Measurements from ENCODE around the gene GTF2H3.

The GTF2H3 gene

DNA sequence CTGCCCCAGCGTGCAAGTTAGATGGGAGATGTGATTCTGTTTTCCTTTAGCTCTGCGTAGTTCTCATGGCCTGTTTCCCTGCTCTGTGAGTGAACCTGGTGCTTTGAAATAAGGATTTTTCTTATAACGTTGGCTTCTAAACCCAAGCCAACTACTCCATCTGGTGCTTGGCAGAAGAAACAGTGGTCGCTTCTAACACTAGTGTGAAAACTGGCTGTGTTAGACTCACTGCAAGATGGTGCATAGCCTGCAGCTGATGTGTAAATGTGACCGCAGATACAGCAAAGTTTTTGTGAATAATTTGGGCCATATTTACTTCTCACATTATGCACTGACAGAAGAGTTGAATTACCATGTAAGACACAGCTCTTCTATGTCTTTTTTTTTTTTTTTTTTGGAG is 12.2 kb downstream of the GTF2H3 start:
- DNase-seq (no peak), ATAC-seq (no peak)

DNA sequence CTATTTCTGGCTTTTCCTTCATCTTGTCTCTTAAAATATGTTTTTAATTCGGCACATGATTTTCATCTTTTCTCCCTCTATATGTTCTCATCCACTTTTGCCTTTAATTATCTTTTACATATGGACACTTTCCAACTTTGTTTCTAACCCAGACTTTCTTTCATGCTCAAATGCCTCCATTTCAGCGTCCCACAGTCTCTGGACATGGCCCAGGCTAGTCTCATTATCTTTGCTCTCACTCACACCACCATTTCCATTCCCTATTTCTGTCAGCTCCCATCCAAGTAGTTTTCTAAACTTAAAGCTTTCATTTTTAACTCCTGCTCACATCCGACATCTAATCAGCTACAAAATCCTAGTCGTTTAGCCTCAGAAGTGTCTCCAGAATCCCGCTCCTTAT is 14.8 kb downstream of the GTF2H3 start:
- no peak for ATAC-seq
- DNase-seq = no peak

DNA sequence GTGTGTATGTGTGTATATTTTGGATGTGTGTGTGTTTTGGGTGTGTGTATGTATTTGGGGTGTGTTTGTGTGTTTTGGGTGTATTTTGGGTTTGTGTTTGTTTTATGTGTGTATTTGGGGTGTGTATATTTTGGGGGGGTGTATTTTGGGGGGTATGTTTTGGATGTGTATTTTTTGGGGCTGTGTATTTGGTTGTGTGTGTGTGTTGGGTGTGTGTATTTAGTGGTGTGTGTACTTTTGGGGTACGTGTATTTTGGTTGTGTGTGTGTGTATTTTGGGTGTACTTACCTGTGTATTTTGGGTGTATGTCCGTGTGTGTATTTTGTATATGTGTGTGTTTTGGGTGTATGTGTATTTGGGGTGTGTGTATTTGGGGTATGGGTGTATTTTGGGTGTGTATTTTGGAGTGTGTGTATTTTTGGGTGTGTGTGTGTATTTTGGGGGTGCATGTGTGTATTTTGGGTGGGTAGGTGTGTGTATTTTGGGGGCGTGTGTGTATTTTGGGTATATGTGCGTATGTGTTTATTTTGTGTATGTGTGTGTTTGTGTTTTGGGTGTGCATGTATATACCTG is 20.6 kb downstream of the GTF2H3 start:
- DNase-seq (no peak), ATAC-seq (no peak)

DNA sequence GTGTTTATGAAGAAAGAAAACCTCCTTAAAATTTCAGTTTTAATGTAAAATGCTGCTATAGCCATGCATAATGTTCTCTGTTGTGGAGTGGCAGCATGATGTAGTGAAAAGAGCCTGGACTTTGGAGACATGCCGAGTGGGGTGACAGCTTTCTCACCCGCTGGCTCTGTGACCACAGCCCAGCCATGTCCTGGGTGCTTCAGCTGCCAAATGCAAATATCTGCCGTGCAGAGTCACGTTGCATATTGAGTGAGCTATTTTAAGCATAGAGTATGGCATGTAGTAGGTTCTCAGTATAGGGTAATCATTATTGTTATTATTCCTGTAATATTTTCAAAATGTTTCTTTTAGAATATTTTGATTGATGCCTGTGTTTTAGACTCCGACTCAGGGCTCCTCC is 21.8 kb downstream of the GTF2H3 start:
- DNase-seq (no peak), ATAC-seq (no peak)

DNA sequence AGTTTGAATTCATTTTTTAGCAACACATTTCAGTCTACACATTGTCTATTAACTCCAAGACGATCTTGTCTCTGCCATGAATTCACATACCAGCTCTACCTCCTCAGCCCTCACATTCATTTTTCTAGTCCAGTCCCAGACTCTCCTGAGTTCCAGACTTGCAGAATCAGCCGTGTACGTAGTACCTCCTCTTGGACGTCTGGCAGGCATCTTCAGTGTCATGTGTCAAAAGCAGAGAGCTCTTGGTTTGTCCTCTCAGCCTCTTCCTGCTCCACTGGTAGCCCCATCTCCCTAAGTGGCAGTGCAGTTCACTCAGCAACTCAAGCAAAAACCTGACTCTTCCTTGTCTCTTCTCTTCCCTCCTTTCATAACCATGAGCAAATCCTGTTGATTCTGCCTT is 22.8 kb downstream of the GTF2H3 start:
- ATAC-seq = no peak

DNA sequence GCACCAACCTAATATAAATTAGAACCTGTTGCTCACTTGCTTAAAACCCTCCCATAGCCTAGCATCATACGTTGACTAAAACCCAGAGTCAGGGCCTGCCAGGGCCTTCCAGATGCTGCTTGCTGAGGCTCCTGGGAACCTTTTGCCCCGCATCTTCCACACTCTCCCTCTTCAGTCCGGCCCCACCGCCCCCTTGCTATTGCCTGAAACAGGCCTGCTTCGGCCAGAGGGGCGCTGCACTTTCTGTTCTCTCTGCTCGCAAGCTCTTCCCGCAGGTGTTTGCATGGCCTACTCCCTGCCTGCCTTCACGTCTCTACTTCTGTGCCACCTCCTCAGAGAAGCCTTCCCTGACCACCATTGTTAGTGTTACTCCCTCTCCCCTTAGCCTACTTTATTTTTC is 23.6 kb downstream of the GTF2H3 start:
- DNase-seq = no peak
- no peak for ATAC-seq

More for the DNA sequence above, 22.8 kb downstream of the GTF2H3 start:
- no peak for DNase-seq

DNA sequence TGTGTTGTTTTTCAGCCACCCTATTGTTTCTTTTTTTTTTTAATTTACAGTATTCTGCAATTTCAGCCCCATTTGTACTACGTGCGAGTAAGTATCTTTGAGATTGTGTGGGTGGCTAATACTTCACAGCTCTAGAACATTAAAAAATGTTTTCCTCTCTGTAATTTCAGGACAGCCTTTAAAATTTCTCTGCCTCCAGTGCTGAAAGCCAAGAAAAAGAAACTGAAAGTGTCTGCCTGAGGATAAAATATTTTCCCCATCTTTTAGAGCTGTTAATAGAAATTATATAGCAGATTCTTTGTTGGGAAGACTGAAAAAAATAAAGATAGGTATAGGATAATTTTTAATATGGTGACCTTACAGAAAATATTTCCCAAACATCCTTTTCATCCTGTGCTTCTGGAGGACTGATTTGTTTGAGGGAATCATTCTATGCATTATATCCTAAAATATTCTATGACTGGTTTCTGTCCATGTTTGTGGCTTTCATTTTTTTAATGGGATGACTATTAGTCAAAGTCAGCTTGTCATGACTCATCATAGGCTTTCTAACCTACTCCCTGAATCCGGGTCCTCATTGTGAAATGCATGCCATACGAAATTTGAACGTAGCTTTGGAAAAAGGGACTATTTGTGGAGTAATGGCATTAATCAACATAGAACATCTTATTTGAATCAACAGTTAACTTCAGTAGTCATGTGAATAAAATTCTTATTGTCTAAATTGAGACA is 26.5 kb downstream of the GTF2H3 start:
- ATAC-seq = no peak
- DNase-seq = no peak

DNA sequence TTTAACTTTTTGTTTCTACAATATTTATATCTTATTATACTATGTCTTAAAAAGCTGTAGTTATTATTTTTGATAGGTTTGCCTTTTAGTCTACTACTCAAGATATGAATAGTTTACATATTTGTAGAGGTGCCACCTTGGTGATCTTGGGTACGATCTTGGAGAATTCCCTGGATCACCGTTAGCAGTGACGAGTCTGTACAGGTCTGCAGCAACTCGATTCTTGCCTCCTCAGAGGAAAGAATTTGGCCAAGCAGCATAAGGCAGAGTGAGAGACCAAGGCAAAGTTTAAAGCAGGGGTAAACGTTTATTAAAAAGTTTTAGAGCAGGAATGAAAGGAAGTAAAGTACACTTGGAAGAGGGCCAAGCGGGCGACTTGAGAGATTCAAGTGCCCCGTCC is 34.1 kb downstream of the GTF2H3 start:
- ATAC-seq (no peak), DNase-seq (no peak)

DNA sequence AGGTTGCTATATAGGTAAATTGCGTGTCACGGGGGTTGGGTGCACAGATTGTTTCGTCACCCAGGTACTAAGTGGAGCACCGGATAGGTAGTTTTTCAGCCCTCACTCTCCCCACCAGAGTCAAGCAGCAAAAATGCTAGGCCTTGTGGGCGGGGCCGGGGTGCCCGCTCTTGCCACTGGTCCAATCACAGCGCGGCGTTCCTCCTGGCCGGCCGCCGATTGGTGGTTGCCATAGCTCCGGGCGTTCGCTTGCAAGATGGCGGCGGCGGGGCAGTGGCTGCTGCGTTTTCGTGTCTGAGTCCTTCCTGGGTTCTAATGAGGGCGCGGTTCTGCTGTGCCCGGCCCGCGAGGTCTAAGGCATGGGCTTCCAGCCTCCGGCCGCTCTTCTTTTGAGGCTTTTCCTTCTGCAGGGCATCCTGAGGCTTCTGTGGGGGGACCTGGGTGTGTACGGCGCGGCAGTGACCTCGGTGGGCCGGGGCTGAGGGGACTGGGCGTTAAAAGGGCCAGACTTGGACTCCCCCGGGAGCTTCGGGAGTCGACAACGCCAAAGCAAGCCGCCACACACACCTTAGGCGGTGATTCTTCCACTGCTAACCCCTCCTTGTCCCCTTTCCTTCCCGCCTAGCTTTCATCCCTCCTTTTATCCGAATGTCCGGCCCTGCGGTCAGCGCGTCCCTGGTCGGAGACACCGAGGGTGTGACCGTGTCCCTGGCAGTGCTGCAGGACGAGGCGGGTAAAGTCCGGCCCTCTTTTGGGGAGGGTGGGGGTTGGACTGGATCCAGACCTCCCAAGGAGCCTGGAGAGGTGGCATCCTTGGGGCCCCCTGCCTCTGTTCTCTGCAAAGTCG is 37.5 kb downstream of the GTF2H3 start, which contains the start of gene TCTN2:
Gene TCTN2, plus strand, starts transcription at position 232 of the 847 bp plus-strand sequence. Its CDS starts 128 bp downstream, at position 360.
- DNase-seq = peak; percentile 96
- ATAC-seq = peak; percentile 99

DNA sequence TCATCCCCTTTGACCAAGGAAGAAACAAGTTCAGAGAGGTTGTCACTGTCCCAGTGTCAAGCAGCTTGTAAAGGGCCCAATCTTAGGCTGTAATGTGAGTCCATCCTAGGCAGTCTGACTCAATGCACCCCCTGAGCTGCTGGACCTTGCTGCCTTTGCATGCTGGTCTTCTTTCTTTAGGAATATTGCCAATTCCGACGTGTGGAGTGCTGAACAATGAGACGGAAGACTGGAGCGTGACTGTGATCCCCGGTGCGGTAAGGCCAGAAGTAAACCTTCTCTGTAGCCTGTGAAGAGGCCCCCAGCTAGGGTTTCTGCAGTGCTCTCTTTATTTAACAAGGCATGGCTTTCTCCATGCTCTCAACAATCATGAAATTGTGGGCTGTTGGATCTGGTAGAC is 38.2 kb downstream of the GTF2H3 start:
- DNase-seq = no peak
- no peak for ATAC-seq

DNA sequence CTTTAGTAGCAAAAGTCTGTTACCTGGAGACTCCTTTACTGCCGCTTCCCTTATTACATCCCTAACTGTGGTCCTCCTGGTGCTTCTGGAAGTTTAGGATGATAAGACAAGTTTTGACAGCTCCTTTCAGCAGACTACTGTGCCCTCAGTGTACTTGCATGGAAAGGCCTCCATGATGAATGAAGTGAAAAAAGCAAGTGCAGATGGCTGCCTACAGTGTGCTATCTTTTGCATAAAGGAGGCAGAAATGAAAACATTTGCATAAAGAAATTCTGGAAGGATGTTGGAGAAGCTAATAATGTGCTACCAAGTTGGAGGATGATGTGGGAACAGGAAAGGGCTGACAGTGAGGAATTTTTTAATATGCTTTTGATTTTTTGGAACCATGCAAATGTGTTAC is 41.8 kb downstream of the GTF2H3 start:
- ATAC-seq (no peak), DNase-seq (no peak)

DNA sequence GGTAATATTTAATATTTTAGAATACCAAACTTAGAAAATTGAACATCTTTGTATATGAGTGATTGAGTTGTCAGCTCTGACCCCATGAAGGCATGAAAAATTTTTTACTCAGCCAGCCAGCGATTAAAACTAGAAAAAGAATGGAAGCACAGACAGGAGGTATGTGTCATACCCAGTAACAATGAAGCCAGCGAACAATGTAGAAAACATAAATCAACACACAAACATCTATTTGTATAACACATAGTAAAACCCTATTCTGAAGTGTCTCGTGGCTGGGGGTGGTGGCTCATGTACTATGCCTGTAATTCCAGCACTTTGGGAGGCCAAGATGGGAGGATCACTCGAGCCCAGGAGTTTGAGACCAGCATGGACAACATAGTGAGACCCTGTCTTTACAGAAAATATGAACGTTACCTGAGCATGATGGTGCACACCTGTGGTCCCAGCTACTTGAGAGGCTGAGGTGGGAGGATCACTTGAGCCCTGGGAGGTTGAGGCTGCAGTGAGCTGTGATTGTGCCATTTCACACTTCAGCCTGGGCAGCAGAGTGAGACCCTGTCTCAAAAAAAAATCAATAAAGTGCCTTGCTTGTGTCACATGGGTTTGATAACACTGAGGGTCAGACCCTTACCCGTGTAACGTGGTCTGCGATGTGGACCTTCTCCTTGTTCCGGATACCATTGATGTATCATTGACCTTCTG is 43.1 kb downstream of the GTF2H3 start:
- no peak for DNase-seq

DNA sequence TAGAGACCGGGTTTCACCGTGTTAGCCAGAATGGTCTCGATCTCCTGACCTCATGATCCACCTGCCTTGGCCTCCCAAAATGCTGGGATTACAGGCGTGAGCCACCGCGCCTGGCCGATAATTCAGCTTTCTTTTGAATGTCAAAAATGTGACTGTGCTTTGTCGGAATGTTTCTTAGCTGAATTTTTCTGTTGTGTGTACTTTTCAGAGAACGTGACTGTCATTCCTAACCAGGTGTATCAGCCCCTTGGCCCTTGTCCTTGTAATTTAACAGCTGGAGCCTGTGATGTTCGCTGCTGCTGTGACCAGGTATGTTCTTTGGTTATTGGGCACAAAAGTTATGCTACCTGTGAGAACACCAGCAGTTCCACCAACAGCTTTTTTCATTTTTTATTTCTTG is 45.4 kb downstream of the GTF2H3 start:
- no peak for DNase-seq
- ATAC-seq = no peak

More for the DNA sequence above, 43.1 kb downstream of the GTF2H3 start:
- no peak for ATAC-seq

DNA sequence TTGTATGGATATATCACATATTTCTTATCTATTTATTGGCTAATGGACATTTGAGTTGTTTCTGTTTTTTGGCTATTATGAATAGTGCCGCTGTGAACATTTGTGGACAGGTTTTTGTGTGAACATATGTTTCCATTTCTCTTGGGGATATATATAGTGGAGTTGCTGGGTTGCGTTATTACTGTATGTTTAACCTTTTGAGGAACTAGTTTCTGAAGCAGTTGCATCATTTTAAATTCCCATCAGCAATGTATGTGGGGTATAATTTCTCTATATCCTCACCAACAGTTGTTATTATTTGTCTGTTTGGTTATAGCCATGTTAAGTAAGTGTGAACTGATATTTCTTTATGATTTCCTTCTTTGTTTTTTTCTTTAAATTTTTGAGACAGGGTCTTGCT is 48.0 kb downstream of the GTF2H3 start:
- no peak for DNase-seq
- ATAC-seq = no peak

DNA sequence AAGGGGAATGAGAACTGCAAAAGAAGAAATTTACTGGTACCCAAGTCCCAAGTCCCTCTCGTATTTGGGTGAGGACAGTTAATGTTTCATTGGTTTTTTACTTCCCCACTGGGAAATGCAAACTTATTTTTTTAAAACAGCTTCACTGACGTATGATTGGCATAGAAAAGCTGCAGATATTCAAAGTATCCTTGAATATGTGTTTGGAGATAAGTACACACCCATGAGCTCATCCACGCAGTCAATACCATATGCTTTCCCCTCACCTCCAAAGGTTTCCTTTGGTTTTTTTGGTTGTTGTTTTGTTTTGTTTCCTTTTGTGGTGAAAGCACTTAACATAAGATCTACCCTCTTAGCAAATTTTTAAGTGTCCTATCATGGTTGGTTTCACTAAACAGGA is 50.3 kb downstream of the GTF2H3 start:
- ATAC-seq (no peak), DNase-seq (no peak)

DNA sequence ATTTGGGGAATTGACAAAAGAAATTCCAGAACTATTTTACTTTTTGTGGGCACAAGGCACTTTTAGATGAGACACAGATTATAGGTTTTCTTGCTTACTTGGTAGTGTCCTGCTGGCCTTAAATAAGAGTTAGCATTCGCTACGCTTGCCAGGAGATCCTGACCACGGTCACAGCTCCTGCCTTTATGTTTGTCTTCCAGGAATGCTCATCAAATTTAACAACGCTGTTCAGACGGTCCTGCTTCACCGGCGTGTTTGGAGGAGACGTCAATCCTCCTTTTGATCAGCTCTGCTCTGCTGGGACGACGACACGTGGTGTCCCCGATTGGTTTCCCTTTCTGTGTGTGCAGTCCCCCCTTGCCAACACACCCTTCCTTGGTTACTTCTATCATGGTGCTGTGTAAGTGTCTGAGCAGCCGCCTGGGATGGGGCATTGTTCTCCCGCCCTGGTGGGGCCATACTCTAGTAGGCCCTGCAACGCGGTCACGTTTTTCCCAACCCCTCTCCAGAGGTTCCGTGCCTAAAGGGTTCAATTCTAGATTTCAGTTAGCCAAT is 53.1 kb downstream of the GTF2H3 start:
- no peak for DNase-seq
- ATAC-seq = no peak

DNA sequence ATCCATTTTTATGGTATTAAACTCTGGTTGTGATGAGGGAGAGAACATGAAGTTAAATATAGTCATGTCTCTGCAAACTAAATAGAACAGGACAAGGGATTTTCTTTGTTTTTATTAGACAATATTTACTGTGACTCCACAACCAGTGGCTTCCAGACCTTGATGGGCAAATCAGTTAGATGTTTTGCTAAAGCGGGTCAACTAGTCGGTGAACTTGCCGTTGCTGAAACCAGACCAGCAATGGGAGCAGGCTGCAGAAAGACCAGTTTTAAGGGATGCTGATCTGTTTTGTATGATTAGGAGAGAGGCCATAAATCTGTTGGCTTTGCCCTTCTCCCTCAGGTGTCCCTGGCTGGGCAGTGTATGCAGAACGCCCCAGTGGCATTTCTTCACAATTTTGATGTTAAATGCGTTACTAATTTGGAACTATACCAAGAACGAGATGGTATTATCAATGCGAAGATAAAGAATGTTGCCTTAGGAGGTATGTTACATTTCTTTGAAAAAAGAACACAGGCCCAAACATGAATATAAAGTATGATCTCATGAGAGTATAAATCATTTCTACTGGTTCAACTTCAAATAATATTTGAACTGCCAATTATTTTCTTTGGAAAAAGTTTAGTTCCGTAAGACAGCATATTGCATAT is 56.7 kb downstream of the GTF2H3 start:
- ATAC-seq = no peak
- no peak for DNase-seq

DNA sequence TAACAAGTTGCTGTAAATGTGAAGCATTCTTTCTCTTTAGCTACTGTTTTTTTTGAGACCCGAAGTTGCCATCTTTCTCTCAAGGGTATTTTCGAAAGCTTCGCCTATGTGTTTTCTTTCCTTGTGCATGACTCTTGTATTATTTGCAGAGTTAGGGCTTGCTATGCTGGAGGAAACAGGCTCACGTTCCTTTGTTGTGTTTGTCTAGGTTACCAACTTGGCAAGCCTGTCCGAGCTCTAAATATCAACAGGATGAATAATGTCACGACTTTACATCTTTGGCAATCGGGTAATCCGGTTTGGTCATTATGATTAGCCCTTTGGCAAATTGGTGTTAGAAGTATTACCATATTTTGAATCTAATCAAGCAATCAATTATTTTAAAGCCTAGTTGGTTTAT is 62.6 kb downstream of the GTF2H3 start:
- DNase-seq (no peak), ATAC-seq (no peak)

DNA sequence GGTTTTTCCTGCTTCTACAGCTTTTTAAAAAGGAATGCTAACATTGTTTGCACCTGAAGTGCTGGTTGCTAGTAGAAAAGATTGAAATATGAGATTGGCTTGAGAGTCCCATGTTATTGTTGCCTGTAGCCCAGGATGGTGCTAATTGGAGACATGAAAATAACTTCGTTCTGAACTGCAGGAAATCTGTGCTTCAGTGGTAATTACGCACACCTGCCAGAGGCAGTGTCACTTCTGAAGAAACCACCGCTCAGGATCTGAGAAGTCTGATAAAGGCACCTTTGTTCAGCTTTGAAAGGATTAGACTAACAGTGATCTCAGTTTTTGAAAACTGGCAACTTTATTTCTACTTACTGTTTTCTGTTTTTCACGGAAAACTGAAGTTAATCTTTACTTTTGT is 63.0 kb downstream of the GTF2H3 start:
- DNase-seq = no peak
- no peak for ATAC-seq

DNA sequence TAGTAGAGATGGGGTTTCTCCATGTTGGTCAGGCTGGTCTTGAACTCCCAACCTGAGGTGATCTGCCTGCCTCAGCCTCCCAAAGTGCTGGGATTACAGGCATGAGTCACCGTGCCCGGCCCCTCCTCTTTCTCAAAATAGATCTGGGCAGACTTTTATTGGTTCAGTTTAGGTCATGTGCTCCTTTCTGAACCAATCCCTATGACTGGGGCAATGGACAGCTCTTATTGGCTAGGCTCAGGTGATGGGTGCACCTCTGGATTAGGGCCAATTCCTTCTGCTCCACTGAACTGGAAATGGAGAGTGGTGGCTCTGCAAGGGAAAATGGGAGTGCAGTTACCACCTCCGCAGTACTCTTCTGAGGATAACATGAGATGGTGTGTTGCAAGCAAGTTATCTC is 72.3 kb downstream of the GTF2H3 start:
- ATAC-seq (peak; percentile 28), DNase-seq (no peak)

DNA sequence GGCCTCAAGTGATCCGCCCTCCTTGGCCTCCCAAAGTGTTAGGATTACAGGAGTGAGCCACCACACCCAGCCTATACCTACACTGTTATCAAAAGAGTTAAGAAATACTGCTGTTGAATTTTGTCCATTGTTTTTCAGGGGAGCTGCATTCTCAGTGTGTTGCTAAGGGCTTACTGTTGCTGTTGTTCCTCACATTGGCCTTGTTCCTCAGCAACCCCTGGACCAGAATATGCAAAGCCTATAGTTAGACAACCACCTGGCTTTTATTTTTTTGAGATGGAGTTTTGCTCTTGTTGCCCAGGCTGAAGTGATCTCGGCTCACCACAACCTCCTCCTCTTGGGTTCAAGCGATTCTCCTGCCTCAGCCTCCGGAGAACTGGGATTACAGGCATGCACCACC is 73.8 kb downstream of the GTF2H3 start:
- no peak for DNase-seq
- ATAC-seq = no peak

Data from stimulated activated naive CD8-positive, alpha-beta T cell treated with anti-CD3 and anti-CD28 coated beads, Interleukin-15, Interleukin-2, amounts not matched to agents 100 U/mL and 50 U/mL, for 24 hours (primary cell).